Hepatocyte (in vitro differentiated cells): ENCODE measurements around the gene OOSP4A.

Experiments
- EZH2 ChIP-seq: fragments of 200-600 bp; sonication (generic); IDR thresholded peaks from 2 replicates; pipeline ENCODE4 v1.6.1; 2016; ENCODE audit warnings: antibody characterized with exemption, mild to moderate bottlenecking, borderline replicate concordance
- EZH2phosphoT487 ChIP-seq: fragments of 200-600 bp; sonication (generic); IDR thresholded peaks from one replicate; pipeline ENCODE4 v1.6.1; 2018; ENCODE audit warnings: antibody characterized with exemption, mild to moderate bottlenecking, low read depth, moderate library complexity; ENCODE audit not compliant: unreplicated experiment, severe bottlenecking
- TF ChIP-seq, protein P1 (sequence below): fragments of 200-600 bp; sonication (generic); IDR thresholded peaks from 2 replicates; pipeline ENCODE4 v1.5.1; 2016; ENCODE audit warnings: antibody characterized with exemption, mild to moderate bottlenecking; ENCODE audit not compliant: poor library complexity

DNA sequence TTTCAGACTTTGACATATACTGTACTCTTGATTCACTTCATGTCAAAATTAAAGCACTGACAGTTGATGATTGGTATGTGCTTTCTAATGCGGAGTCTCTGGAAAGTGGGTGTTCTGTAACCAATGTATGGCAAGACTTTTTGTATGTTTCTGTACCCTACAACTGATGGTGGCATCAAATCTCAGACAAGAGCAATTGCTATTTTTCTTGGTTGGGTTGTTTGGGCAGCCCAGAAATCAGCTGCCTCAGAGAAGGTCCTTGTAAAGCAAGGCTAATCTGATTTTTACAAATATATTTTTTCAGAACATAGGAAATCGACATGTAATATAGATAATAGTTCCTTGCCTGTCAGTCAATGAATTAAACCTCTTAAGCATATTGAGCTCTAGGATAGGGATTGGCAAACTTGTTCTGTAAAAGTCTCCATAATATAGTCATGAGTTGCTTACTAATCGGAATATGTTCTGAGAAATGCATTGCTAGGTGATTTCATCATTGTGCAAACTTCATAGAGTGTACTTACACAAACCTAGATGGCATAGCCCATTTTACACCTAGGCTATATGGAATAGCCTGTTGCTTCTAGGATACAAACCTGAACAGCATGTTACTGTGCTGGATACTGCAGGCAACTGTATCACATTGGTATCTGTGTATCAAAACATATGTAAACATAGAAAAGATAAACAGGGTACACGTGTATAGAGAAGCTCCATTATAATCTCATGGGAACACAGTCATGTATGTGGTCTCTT lies 10.2 kb upstream of the OOSP4A start:
- TF ChIP-seq, protein P1, sequence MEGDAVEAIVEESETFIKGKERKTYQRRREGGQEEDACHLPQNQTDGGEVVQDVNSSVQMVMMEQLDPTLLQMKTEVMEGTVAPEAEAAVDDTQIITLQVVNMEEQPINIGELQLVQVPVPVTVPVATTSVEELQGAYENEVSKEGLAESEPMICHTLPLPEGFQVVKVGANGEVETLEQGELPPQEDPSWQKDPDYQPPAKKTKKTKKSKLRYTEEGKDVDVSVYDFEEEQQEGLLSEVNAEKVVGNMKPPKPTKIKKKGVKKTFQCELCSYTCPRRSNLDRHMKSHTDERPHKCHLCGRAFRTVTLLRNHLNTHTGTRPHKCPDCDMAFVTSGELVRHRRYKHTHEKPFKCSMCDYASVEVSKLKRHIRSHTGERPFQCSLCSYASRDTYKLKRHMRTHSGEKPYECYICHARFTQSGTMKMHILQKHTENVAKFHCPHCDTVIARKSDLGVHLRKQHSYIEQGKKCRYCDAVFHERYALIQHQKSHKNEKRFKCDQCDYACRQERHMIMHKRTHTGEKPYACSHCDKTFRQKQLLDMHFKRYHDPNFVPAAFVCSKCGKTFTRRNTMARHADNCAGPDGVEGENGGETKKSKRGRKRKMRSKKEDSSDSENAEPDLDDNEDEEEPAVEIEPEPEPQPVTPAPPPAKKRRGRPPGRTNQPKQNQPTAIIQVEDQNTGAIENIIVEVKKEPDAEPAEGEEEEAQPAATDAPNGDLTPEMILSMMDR = no peak
- TF ChIP-seq EZH2 (no peak), EZH2phosphoT487 (no peak)
